ENCODE results near the gene SAMD5. TPM values are rescaled to one million over a fixed set of nuclear protein-coding genes. Genes with fewer than 3 reads are reported as not detected.

Gene SAMD5
- total RNA-seq, 1 donor = 0.09 TPM

DNA sequence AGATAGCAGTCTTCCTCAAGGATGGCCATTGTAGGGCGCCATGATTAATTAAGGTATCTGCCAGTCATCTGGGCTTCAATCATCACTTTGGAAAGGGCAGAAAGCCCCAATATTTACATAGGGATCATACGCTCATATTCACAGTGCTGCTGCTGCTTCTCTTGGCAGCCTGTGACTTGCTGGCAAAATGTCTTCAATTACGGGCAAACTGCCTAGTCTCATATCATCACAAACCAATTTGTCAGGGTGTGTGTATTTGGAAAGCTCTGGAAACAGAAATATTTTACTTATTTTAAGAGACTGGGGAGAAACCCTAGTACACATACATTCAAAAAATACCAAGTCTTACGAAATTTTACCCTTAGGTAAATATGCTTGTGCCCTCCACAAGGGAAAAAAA, 77.6 kb downstream of the SAMD5 start:
- no peak overlapping the region for H3K4me3 ChIP-seq (ENCODE audit: low read depth, low read length)
- TF ChIP-seq, protein P1, sequence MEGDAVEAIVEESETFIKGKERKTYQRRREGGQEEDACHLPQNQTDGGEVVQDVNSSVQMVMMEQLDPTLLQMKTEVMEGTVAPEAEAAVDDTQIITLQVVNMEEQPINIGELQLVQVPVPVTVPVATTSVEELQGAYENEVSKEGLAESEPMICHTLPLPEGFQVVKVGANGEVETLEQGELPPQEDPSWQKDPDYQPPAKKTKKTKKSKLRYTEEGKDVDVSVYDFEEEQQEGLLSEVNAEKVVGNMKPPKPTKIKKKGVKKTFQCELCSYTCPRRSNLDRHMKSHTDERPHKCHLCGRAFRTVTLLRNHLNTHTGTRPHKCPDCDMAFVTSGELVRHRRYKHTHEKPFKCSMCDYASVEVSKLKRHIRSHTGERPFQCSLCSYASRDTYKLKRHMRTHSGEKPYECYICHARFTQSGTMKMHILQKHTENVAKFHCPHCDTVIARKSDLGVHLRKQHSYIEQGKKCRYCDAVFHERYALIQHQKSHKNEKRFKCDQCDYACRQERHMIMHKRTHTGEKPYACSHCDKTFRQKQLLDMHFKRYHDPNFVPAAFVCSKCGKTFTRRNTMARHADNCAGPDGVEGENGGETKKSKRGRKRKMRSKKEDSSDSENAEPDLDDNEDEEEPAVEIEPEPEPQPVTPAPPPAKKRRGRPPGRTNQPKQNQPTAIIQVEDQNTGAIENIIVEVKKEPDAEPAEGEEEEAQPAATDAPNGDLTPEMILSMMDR (IDR thresholded peaks at IDR 0.05; ENCODE audit: insufficient read depth, low read length) = no peak
- peak; percentile 27 for DNase-seq (ENCODE audit: low read depth)

DNA sequence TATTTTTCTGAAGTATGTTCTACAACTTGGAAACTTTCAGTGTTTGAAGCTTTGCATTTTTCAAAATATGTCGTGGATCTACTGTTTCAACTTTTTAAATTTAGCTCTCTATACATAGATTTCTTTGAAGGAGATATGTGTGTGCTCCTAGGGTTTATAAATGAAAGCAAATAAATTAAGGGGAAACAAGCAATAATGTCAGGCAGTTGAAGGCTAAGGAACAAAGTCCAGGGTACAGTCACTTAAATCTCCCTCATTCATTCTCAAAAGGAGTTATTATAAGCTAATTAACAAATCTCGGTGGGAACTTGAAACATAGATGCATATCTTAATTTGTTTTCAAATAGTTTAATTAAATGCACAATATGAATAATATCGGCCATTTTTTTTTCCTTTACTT, 79.4 kb downstream of the SAMD5 start:
- DNase-seq (ENCODE audit: low read depth) = no peak
- TF ChIP-seq, protein P1 (IDR thresholded peaks at IDR 0.05; ENCODE audit: insufficient read depth, low read length) = no peak
- no peak overlapping the region for H3K4me3 ChIP-seq (ENCODE audit: low read depth, low read length)

DNA sequence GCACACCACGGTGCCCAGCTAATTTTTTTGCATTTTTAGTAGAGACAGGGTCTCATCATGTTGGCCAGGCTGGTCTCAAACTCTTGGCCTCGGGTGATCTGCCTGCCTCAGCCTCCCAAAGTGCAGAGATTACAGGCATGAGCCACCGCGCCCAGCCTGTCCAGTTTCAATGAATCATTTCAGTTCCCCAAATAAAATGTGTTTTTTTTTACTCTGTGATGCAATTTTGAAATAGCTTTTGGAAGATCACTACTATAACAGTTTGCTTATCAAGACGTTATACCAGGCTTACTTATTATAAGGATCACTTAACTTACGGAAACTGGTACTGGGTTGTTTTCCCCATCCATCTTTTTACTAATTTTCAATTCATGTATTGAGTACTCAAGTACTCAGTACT, 80.0 kb downstream of the SAMD5 start:
- no peak for DNase-seq (ENCODE audit: low read depth)
- no peak overlapping the region for H3K4me3 ChIP-seq (ENCODE audit: low read depth, low read length)
- TF ChIP-seq, protein P1 (IDR thresholded peaks at IDR 0.05; ENCODE audit: insufficient read depth, low read length) = no peak

DNA sequence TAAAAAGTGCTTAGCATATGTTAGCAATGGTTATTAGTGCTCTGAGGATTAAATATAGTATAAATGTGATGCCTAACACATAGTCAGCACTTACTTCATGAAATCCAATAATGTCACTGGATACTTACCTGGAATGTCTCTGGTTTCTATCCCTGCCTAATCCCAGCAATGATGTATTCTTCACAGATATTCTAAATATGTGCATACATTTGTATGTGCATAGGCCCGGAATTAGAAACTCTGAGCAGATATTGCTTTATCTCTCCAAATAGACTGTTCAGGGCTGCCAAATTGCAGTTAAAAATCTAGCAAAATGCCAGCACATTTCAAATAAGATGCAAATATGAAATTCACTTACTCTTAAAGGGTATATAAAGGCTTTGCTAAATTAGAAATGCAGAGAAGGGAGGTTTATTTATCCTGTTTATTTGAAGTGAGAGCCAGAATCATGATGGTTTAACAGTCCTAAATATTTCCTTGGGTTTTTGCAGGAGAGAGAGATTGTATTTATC, 81.3 kb downstream of the SAMD5 start:
- no peak for DNase-seq (ENCODE audit: low read depth)
- TF ChIP-seq, protein P1 (IDR thresholded peaks at IDR 0.05; ENCODE audit: insufficient read depth, low read length) = no peak

DNA sequence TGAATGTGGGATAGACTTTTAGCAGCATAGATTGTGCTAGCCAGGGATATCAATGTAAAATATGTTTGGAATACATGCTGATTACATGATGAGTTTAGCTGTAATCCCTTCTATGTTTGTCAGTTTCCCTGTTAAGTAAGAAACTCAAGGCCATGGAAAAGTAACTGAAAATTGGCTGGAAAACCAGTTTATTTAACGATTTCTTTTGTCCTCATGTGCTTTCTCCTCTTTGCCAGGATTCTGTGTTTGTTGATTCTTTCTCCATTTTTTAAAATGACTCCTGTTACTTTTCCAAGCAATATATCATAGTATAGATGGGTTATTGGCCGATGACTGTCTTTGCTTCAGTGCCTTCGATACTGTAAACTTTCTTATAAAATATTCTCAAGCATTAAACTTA, 87.5 kb downstream of the SAMD5 start:
- H3K4me3 ChIP-seq (ENCODE audit: low read depth, low read length) = no peak overlapping the region
- TF ChIP-seq, protein P1 (IDR thresholded peaks at IDR 0.05; ENCODE audit: insufficient read depth, low read length) = no peak
- no peak for DNase-seq (ENCODE audit: low read depth)

More for the DNA sequence above, 81.3 kb downstream of the SAMD5 start:
- H3K4me3 ChIP-seq (ENCODE audit: low read depth, low read length) = no peak overlapping the region

DNA sequence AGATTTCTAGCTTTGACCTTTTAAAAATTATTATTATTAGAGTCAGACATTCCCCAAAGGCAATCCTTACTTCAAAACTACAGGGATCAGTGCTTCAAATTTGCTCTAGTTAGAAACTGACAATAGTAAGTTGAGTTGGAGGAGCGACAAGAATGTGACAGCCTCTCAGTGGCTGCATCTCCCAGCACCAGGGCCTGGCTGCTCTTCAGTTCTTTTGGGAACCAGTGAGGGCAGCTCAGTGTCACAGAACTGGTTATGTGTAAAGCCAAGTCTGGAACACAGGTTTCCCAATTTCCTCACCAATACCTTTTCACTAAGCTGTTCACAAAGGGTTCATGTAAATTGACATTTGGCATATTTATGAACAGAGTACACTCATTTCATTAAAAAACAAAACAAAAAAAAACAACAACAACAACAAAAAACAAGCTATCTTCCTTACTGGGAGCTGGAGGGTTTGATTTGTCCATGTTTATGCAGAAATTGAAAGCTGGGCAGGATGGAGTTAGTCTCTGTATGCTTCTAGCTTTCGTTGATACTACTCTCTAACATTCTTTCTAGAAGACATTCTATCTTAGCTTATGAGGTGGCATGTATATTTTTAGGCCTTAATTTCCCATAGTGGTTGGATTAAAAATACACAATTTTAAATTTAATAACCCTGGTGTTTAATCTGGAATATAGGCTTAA, 95.0 kb downstream of the SAMD5 start:
- TF ChIP-seq, protein P1 (IDR thresholded peaks at IDR 0.05; ENCODE audit: insufficient read depth, low read length) = no peak
- no peak overlapping the region for H3K4me3 ChIP-seq (ENCODE audit: low read depth, low read length)
- DNase-seq (ENCODE audit: low read depth) = no peak

DNA sequence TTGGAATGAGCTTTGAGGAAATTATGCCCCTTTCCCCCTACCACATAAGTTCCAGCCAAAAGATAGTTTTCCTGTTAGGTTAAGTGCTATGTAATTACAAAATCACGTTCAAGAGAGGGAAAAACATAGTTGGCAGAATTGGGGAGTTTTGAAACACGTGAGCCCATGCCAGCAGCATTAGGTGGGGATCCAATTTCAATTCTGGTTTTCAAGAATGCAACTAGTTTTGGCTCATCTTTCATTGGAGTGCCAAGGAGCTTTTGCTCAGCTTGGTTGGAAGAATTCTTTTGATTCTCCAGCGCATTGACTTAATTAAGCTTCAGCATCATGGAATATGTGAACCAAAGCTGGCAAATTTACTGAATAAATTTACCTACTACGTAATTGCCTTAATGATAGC, 95.9 kb downstream of the SAMD5 start:
- no peak for DNase-seq (ENCODE audit: low read depth)
- TF ChIP-seq, protein P1 (IDR thresholded peaks at IDR 0.05; ENCODE audit: insufficient read depth, low read length) = no peak
- H3K4me3 ChIP-seq (ENCODE audit: low read depth, low read length) = no peak overlapping the region
